Glutamatergic neuron (in vitro differentiated cells): ENCODE measurements around the gene ILK. TPM values are rescaled to one million over a fixed set of nuclear protein-coding genes. Genes with fewer than 3 reads are reported as not detected.

Experiments used
- DNase-seq: peaks from one replicate; pipeline ENCODE4 v3.0.0; 2022
- H3K27ac Mint-ChIP-seq: one replicate; pipeline ENCODE4 v1.8.0; 2020; ENCODE audit warnings: mild to moderate bottlenecking, mixed read lengths, inconsistent platforms; ENCODE audit not compliant: unreplicated experiment
- H3K27me3 Mint-ChIP-seq: one replicate; pipeline ENCODE4 v1.8.0; 2020; ENCODE audit warnings: mild to moderate bottlenecking, moderate library complexity, mixed read lengths, inconsistent platforms; ENCODE audit not compliant: unreplicated experiment
- H3K36me3 Mint-ChIP-seq: one replicate; pipeline ENCODE4 v1.8.0; 2020; ENCODE audit warnings: mild to moderate bottlenecking, mixed read lengths, inconsistent platforms; ENCODE audit not compliant: unreplicated experiment
- H3K4me1 Mint-ChIP-seq: one replicate; pipeline ENCODE4 v1.8.0; 2020; ENCODE audit warnings: mild to moderate bottlenecking, low read depth, mixed read lengths, inconsistent platforms; ENCODE audit not compliant: unreplicated experiment
- H3K4me3 Mint-ChIP-seq: one replicate; pipeline ENCODE4 v1.8.0; 2020; ENCODE audit warnings: mild to moderate bottlenecking, mixed read lengths, inconsistent platforms; ENCODE audit not compliant: unreplicated experiment
- H3K9me3 Mint-ChIP-seq: one replicate; pipeline ENCODE4 v1.8.0; 2020; ENCODE audit warnings: mild to moderate bottlenecking, moderate library complexity, mixed read lengths, inconsistent platforms; ENCODE audit not compliant: unreplicated experiment
- CTCF ChIP-seq: fragments of 200-600 bp; sonication (generic); IDR thresholded peaks from one replicate; pipeline ENCODE4 v1.5.0; 2021; ENCODE audit not compliant: partially characterized antibody, unreplicated experiment
- total RNA-seq: library from RNA; stranded (reverse); fragmentation: NEBNext Ultra II Directional; extraction: Animal tissue kit (Norgen Biotek cat#: 25700); gene quantifications from one replicate; pipeline ENCODE4 v1.2.1, GENCODE V29; 2021; ENCODE audit not compliant: unreplicated experiment

Gene ILK
- total RNA-seq, 1 donor from 2014 or later: 168 TPM

DNA sequence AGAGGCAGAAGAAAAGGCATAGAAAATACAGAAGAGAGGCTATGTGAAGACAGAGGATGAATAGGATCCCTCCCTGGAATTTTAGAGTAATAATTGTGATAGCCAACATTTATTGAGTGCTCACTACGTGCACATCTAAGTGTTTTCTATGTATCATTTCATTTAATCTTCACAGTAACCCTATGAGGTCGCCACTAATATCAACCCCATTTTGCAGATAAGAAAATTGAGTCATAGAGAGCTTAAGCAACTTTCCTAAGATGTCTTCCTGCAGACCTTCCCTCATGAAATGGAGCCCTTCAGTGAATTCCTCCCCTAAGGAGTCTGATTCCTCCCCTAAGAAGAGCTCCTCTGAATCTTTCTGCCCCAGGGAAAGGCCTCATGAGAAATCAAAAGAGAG, 38.2 kb upstream of the ILK start:
- Mint-ChIP-seq H3K27ac (no peak overlapping the region), H3K9me3 (peaks cover 1% of the 10 kb centered on the region), H3K4me3 (no peak overlapping the region), H3K27me3 (peaks cover 9% of the 10 kb centered on the region), H3K4me1 (no peaks in the 10 kb centered on the region), H3K36me3 (no peaks in the 10 kb centered on the region)
- no peak for TF ChIP-seq CTCF
- no peak for DNase-seq

DNA sequence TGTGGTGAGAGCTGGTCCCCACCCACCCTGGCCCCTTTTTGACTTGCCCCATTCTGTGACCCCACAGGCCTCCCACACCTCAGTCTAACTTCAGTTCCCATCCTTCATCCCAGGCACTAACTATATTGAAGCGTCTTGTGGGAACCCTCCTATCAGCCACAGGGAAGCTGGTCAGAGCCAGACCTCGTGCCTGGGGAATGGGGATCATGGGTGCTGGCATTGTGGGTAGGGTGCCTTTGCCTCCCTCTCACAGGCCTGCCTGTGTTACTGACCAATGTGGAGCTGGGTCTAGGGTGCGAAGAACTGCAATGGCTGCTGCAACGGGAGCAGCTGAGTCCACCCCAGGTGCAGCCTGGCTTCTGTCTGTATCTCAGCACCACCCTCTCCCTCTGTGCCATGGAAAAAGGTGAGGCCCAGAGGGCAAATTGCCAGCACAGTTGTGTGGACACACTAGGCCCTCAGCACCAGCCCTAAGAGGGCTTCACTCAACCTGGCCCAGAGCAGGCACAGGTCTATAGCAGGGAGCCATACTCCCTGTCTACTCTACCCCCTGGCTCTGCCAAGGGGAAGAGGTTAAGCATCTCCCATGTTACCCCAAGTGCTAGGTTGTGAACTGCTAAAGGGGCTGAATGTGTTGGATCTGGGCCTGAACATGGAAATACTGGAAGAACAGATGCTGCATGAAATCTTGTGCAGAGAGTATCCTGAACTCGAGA, 37.4 kb upstream of the ILK start:
- Mint-ChIP-seq H3K36me3 (no peaks in the 10 kb centered on the region), H3K27me3 (peaks cover 9% of the 10 kb centered on the region), H3K4me3 (no peak overlapping the region), H3K4me1 (no peaks in the 10 kb centered on the region), H3K27ac (no peak overlapping the region), H3K9me3 (peaks cover 1% of the 10 kb centered on the region)
- DNase-seq: no peak
- TF ChIP-seq CTCF: no peak

- no peaks in the 10 kb centered on the region for H3K36me3 Mint-ChIP-seq
- H3K4me3 Mint-ChIP-seq: no peak overlapping the region
- no peak overlapping the region for H3K27ac Mint-ChIP-seq
- H3K4me1 Mint-ChIP-seq: no peaks in the 10 kb centered on the region
- peaks cover 3% of the 10 kb centered on the region for H3K9me3 Mint-ChIP-seq
- TF ChIP-seq CTCF: no peak
- H3K27me3 Mint-ChIP-seq: peaks cover 9% of the 10 kb centered on the region
- no peak for DNase-seq
These were observed 36.7 kb upstream of the ILK start for GRCh38 chr11:6566704-6567370.

GRCh38 chr11:6567371-6567745, 36.2 kb upstream of the ILK start:
- Mint-ChIP-seq H3K27ac (no peak overlapping the region), H3K27me3 (peaks cover 9% of the 10 kb centered on the region), H3K9me3 (peaks cover 6% of the 10 kb centered on the region), H3K4me1 (no peaks in the 10 kb centered on the region), H3K36me3 (no peaks in the 10 kb centered on the region), H3K4me3 (no peak overlapping the region)
- TF ChIP-seq CTCF: no peak
- DNase-seq: no peak
